Measurements from ENCODE around the gene OSBPL2. TPM values are rescaled to one million over a fixed set of nuclear protein-coding genes. Genes with fewer than 3 reads are reported as not detected.

The OSBPL2 gene
- total and polyA plus RNA-seq, 3 experiments from 2014 or later, result 24.5 to 24.7 (median 24.6) TPM

DNA sequence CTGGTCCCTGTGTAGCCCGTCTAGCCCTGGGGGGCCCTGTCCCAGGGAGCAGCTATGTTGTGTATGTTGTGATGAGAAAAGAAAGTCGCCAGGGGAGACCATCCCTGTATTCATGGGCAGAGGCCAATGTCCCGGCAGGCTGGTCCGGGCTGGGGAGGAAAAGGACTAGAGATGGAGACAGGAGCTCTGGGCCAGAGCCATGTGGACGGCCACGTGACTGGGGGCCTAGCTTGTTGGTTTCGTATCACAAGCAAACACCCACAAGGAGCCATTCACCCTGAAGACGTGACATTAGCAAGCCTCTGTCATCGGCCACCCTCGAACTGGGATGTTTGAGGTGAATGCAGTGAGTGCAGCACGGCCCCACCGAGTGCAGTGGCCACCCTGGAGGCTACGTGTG, 15.3 kb upstream of the OSBPL2 start:
- ChIA-PET POLR2A (no interaction called here), CTCF (no interaction called here)
- H3K36me3 ChIP-seq (ENCODE audit: insufficient read depth, low read length), result no peaks in the 10 kb centered on the region
- H3K9me3 ChIP-seq (ENCODE audit: low read length), result no peaks in the 10 kb centered on the region
- Mint-ChIP-seq H3K4me3 (no peak overlapping the region), H3K9me3 (no peaks in the 10 kb centered on the region), H3K4me1 (peaks cover 0 to 3% (median 0%) of the 10 kb centered on the region in 3 donors), H3K27me3 (peaks cover 35 to 36% of the 10 kb centered on the region in 2 donors), H3K36me3 (no peaks in the 10 kb centered on the region), H3K27ac (no peak overlapping the region)
- no peaks in the 10 kb centered on the region for H3K4me1 ChIP-seq (ENCODE audit: insufficient read depth, low read length)
- DNase-seq, result no peak
- H3K27ac ChIP-seq (ENCODE audit: low read depth, low read length), result no peak overlapping the region
- peaks cover 34% of the 10 kb centered on the region for H3K27me3 ChIP-seq (ENCODE audit: insufficient read depth, low read length, poor library complexity, severe bottlenecking)
- H3K4me3 ChIP-seq (ENCODE audit: low read length), result no peak overlapping the region

DNA sequence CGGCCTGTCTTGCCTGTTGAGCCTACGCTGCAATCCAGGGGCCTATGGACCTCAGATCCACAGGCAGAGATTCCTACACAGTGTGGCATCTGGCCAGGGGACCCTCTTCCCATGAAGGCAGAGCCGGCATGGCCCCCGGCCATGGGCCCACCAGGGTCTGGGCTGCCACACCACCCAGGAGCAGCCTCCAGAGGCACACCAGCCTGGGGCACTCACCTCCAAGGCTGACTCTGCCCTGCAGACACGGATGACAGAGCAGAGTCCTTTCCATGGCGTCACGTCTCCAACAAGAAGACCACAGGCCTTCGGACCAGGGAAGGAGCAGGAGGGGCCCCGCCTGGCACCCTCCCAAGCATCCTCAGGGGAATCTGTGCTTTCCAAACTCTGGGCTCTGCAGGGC, 14.8 kb upstream of the OSBPL2 start:
- Mint-ChIP-seq H3K27ac (no peak overlapping the region), H3K4me3 (no peak overlapping the region), H3K27me3 (peaks cover 35 to 36% of the 10 kb centered on the region in 2 donors), H3K4me1 (peaks cover 0 to 3% (median 0%) of the 10 kb centered on the region in 3 donors), H3K9me3 (no peaks in the 10 kb centered on the region), H3K36me3 (no peaks in the 10 kb centered on the region)
- Histone ChIP-seq H3K36me3 (ENCODE audit: insufficient read depth, low read length) (no peaks in the 10 kb centered on the region), H3K9me3 (ENCODE audit: low read length) (no peaks in the 10 kb centered on the region), H3K27ac (ENCODE audit: low read depth, low read length) (no peak overlapping the region), H3K27me3 (ENCODE audit: insufficient read depth, low read length, poor library complexity, severe bottlenecking) (peaks cover 30% of the 10 kb centered on the region), H3K4me1 (ENCODE audit: insufficient read depth, low read length) (no peaks in the 10 kb centered on the region), H3K4me3 (ENCODE audit: low read length) (no peak overlapping the region)
- ChIA-PET POLR2A (no interaction called here), CTCF (no interaction called here)
- no peak for DNase-seq

DNA sequence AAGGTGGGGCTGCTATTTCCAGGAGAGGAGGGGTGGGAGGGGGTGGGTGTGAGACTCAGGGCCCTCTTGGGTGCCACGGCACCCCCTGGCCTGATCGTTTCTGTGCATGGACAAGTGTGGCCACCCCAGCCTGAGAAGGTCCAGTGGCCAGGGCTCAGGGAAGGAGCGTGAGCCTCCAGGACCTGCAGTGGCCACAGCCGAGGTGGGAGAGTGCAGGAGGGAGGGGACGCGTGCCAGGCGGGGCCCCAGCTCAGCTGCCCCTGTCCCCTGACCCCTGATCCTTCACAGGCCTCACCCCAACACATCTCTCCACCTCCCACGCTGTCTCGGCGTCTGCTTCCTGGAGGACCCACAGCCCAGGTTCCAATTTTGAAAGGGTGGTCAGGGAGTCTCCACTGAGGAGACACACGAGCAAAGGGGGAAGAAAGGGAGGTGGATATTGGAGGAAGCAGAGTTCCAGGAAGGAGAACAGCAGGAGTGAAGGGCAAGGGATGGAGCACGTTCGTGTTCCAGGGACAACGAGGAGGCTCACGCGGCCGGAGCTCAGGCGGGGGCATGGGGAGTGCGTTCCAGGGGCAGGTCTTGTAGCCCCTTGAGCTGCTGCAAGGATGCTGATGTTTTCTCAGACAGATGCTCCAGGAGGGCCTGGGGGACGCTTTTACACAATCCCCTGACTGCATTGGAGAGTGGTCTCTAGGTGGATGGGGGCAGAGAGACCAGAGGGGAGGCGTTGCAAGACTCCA, 14.0 kb upstream of the OSBPL2 start:
- CTCF ChIA-PET, result no interaction called here
- H3K27me3 Mint-ChIP-seq, result peaks cover 30 to 35% of the 10 kb centered on the region in 2 donors
- H3K9me3 ChIP-seq (ENCODE audit: low read length), result no peaks in the 10 kb centered on the region
- H3K4me1 ChIP-seq (ENCODE audit: insufficient read depth, low read length), result no peaks in the 10 kb centered on the region
- POLR2A ChIA-PET, result no interaction called here
- no peaks in the 10 kb centered on the region for H3K36me3 Mint-ChIP-seq
- no peaks in the 10 kb centered on the region for H3K9me3 Mint-ChIP-seq
- H3K27ac Mint-ChIP-seq, result peak overlapping the region in 1 of 8 donors; percentile 29
- H3K36me3 ChIP-seq (ENCODE audit: insufficient read depth, low read length), result no peaks in the 10 kb centered on the region
- peaks cover 0 to 3% (median 0%) of the 10 kb centered on the region in 3 donors for H3K4me1 Mint-ChIP-seq
- no peak overlapping the region for H3K4me3 ChIP-seq (ENCODE audit: low read length)
- no peak overlapping the region for H3K27ac ChIP-seq (ENCODE audit: low read depth, low read length)
- H3K27me3 ChIP-seq (ENCODE audit: insufficient read depth, low read length, poor library complexity, severe bottlenecking), result peaks cover 29% of the 10 kb centered on the region
- no peak overlapping the region for H3K4me3 Mint-ChIP-seq
- DNase-seq, result no peak

- no peaks in the 10 kb centered on the region for H3K9me3 ChIP-seq (ENCODE audit: low read length)
- no peak overlapping the region for H3K27ac ChIP-seq (ENCODE audit: low read depth, low read length)
- peaks cover 29 to 35% of the 10 kb centered on the region in 2 donors for H3K27me3 Mint-ChIP-seq
- peaks cover 0 to 3% (median 0%) of the 10 kb centered on the region in 3 donors for H3K4me1 Mint-ChIP-seq
- H3K4me3 ChIP-seq (ENCODE audit: low read length), result no peak overlapping the region
- no peak for DNase-seq
- POLR2A ChIA-PET, result no interaction called here
- no peaks in the 10 kb centered on the region for H3K36me3 ChIP-seq (ENCODE audit: insufficient read depth, low read length)
- no peaks in the 10 kb centered on the region for H3K9me3 Mint-ChIP-seq
- H3K4me3 Mint-ChIP-seq, result no peak overlapping the region
- H3K27me3 ChIP-seq (ENCODE audit: insufficient read depth, low read length, poor library complexity, severe bottlenecking), result peaks cover 29% of the 10 kb centered on the region
- no peak overlapping the region for H3K27ac Mint-ChIP-seq
- H3K36me3 Mint-ChIP-seq, result no peaks in the 10 kb centered on the region
- H3K4me1 ChIP-seq (ENCODE audit: insufficient read depth, low read length), result no peaks in the 10 kb centered on the region
- CTCF ChIA-PET, result no interaction called here
These were observed 13.3 kb upstream of the OSBPL2 start for GRCh38 chr20:62225026-62225425.

DNA sequence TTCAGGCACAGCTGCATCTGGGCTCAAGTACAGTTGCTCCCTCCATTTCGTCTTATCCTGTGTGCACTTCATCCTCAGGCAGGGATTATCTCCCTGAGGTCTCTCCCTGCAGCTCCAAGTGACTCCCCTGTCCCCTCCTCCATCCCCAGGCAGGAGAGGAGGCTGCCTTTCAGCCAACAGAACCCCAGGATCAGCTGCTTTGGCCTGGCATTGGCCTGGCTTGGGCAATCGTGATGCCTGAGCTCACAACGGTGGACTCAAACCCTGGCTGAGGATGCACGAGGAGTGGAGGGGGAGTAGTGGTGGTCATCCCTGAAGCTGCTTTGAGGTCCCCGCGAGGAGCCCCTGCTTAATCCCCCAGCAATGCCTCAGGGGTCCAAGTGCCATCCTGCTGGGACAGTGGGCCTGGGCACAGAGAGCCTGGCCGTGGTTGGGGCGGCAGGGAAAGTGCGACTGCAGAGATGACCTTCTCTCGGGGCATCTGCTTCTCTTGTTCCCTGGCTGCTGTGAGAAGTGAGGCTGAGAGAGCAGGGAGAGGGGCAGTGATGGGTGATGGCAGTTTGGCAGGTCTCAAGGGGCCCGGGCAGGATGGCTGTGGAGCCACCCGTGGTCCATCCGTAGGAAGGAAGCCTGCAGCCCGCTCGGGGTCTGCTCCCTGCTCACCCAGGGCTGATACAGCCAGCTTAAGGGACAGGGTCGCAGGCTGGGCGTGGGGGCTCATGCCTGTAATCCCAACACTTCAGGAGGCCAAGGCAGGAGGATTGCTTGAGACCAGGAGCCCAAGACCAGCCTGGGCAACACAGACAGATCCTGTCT, 12.3 kb upstream of the OSBPL2 start:
- Histone ChIP-seq H3K27me3 (ENCODE audit: insufficient read depth, low read length, poor library complexity, severe bottlenecking) (peaks cover 24% of the 10 kb centered on the region), H3K4me1 (ENCODE audit: insufficient read depth, low read length) (no peaks in the 10 kb centered on the region), H3K27ac (ENCODE audit: low read depth, low read length) (no peak overlapping the region), H3K4me3 (ENCODE audit: low read length) (no peak overlapping the region), H3K9me3 (ENCODE audit: low read length) (no peaks in the 10 kb centered on the region), H3K36me3 (ENCODE audit: insufficient read depth, low read length) (no peaks in the 10 kb centered on the region)
- ChIA-PET CTCF (interaction anchor here (1.7 kb wide), 1 partner anchor 10 kb away, joined by 3 read pairs; no protein-coding TSS in a partner anchor), POLR2A (no interaction called here)
- peaks cover 0 to 2% (median 0%) of the 10 kb centered on the region in 3 donors for H3K4me1 Mint-ChIP-seq
- DNase-seq, result no peak
- peaks cover 25 to 29% of the 10 kb centered on the region in 2 donors for H3K27me3 Mint-ChIP-seq
- H3K36me3 Mint-ChIP-seq, result no peaks in the 10 kb centered on the region
- H3K4me3 Mint-ChIP-seq, result no peak overlapping the region
- no peak overlapping the region for H3K27ac Mint-ChIP-seq
- H3K9me3 Mint-ChIP-seq, result no peaks in the 10 kb centered on the region

DNA sequence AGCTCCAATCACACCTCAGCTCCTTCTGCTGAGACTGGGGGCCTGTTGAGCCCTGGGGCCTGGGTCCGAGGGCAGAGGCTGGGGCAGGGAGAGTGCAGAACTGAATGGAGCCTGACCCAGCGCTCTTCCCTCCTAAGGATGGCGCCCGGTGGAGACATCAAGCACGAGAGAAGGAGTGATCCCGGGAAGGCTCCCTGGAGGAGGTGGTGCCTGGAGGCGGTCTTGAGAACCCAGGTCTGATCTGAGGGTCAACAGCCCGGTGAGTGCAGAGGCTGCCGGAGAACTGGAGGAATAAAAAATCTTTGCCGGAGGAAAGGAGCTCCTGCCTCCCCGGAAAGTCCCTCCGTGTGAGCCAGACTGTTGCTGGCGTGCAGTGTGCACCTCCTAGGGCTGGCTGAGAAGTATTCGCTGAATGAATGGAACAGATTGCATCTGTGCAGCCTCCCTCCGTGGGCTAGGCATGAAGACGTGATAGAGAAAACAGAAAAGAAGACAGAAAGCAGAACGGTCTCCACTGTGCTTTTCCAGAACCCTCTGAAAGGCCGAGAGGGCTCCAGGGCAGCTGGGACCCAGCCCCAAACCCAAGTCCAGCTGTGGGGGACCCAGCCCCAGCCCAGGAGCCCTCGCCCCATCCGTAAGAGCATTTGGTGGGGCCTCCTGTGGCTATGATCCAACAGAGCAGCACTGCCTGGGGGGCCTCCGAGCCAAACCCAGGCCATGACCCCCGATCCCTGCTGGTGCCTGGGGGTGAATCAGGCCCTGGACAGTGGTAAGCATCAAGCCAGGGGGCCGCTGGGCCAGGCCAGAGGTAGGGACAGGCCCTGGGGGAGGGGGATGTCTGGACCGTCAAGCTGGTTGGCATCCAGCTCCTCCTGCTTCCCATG, 11.4 kb upstream of the OSBPL2 start:
- H3K27ac ChIP-seq (ENCODE audit: low read depth, low read length), result no peak overlapping the region
- no peak overlapping the region for H3K4me3 ChIP-seq (ENCODE audit: low read length)
- no peak for DNase-seq
- H3K9me3 ChIP-seq (ENCODE audit: low read length), result no peaks in the 10 kb centered on the region
- peaks cover 17 to 23% of the 10 kb centered on the region in 2 donors for H3K27me3 Mint-ChIP-seq
- no peaks in the 10 kb centered on the region for H3K36me3 Mint-ChIP-seq
- H3K4me3 Mint-ChIP-seq, result no peak overlapping the region
- H3K27me3 ChIP-seq (ENCODE audit: insufficient read depth, low read length, poor library complexity, severe bottlenecking), result peaks cover 15% of the 10 kb centered on the region
- no peaks in the 10 kb centered on the region for H3K4me1 ChIP-seq (ENCODE audit: insufficient read depth, low read length)
- no peaks in the 10 kb centered on the region for H3K36me3 ChIP-seq (ENCODE audit: insufficient read depth, low read length)
- H3K27ac Mint-ChIP-seq, result no peak overlapping the region
- POLR2A ChIA-PET, result no interaction called here
- no peaks in the 10 kb centered on the region for H3K9me3 Mint-ChIP-seq
- no peaks in the 10 kb centered on the region for H3K4me1 Mint-ChIP-seq
- CTCF ChIA-PET, result interaction anchor here (1.7 kb wide), 1 partner anchor 11 kb away, joined by 3 read pairs; no protein-coding TSS in a partner anchor

DNA sequence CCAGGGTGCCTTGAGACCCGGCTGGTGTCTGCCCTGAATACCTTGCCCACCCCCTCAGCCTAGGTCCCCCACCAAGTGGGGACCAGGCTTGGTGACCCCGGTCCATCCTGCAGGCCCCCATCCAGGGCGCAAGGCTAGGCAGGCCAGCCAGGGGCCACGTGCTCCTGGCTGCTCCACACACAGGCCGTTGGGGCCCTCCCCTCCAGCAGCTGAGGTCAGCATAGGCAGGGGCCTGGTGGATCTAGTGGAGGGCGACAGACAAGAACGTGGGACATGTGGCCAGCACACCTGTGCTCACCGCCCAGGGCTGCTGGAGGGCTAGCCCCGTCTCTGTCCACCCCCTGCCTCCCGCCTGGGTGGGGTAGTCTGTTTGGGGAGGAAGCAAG, 10.7 kb upstream of the OSBPL2 start:
- no peaks in the 10 kb centered on the region for H3K4me1 ChIP-seq (ENCODE audit: insufficient read depth, low read length)
- no peaks in the 10 kb centered on the region for H3K36me3 ChIP-seq (ENCODE audit: insufficient read depth, low read length)
- POLR2A ChIA-PET, result no interaction called here
- no peak overlapping the region for H3K27ac ChIP-seq (ENCODE audit: low read depth, low read length)
- no peaks in the 10 kb centered on the region for H3K36me3 Mint-ChIP-seq
- H3K9me3 ChIP-seq (ENCODE audit: low read length), result no peaks in the 10 kb centered on the region
- peaks cover 17 to 25% of the 10 kb centered on the region in 2 donors for H3K27me3 Mint-ChIP-seq
- no peaks in the 10 kb centered on the region for H3K4me1 Mint-ChIP-seq
- CTCF ChIA-PET, result no interaction called here
- DNase-seq, result no peak
- H3K27me3 ChIP-seq (ENCODE audit: insufficient read depth, low read length, poor library complexity, severe bottlenecking), result peaks cover 9% of the 10 kb centered on the region
- no peaks in the 10 kb centered on the region for H3K9me3 Mint-ChIP-seq
- H3K27ac Mint-ChIP-seq, result no peak overlapping the region
- H3K4me3 ChIP-seq (ENCODE audit: low read length), result no peak overlapping the region
- H3K4me3 Mint-ChIP-seq, result no peak overlapping the region
